SK-N-SH (cell line): ENCODE data around the gene CHMP6.

ENCODE experiments used
- CTCF ChIP-seq: fragments of 200-600 bp; sonication (generic); IDR thresholded peaks from 2 replicates; pipeline ENCODE4 v1.6.1; 2017; ENCODE audit warnings: antibody characterized with exemption, mild to moderate bottlenecking, moderate library complexity
- JUND ChIP-seq: IDR thresholded peaks from 2 replicates; pipeline ENCODE4 v1.4.0; 2012

GRCh38 chr17:80945736-80946135 is 45.9 kb upstream of the CHMP6 start:
- TF ChIP-seq JUND (no peak), CTCF (no peak)
